Right lobe of liver (tissue), 4 donors: ENCODE data around the gene MYLK4.

Experiments used
- POLR2A ChIP-seq: fragments of 450-650 bp; IDR thresholded peaks from one replicate; pipeline ENCODE4 v1.6.1; 2017; ENCODE audit warnings: antibody characterized with exemption, mild to moderate bottlenecking
- TF ChIP-seq, protein P1 (sequence below), 4 donors: fragments of 200-600 bp in 3 of 4; fragments of 450-650 bp in 1 of 4; IDR thresholded peaks; one replicate each; pipeline versions ENCODE4 v1.5.1 to v1.8.0; 2016 to 2022; ENCODE audit warnings: antibody characterized with exemption in 4 of 4, mild to moderate bottlenecking in 2 of 4
- donor health status: DM: no; HTN: no; CAD: no.
- donor health status: DM: no; HTN: no; CAD: no.
- donor health status: DM: no; HTN: yes; CAD: no.

DNA sequence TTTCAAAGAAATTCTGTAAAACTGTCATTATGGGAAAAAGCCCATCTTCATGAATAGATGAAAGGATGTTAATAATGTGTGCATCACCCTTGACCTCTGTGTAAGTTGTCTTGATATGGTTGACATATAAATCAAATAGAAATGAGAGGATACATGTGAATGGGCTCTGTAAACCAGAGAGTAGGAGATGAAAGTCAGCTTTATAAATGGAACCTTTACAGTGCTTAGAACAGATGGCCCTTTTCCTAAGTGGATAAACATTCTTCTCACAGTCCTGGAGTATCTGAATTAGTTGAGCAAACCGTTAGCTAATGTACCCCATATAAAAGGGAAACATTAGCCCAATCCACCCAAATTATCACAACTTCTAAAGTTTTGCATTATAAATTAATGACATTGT lies 57.5 kb downstream of the MYLK4 start:
- TF ChIP-seq POLR2A: no peak
- TF ChIP-seq, protein P1, sequence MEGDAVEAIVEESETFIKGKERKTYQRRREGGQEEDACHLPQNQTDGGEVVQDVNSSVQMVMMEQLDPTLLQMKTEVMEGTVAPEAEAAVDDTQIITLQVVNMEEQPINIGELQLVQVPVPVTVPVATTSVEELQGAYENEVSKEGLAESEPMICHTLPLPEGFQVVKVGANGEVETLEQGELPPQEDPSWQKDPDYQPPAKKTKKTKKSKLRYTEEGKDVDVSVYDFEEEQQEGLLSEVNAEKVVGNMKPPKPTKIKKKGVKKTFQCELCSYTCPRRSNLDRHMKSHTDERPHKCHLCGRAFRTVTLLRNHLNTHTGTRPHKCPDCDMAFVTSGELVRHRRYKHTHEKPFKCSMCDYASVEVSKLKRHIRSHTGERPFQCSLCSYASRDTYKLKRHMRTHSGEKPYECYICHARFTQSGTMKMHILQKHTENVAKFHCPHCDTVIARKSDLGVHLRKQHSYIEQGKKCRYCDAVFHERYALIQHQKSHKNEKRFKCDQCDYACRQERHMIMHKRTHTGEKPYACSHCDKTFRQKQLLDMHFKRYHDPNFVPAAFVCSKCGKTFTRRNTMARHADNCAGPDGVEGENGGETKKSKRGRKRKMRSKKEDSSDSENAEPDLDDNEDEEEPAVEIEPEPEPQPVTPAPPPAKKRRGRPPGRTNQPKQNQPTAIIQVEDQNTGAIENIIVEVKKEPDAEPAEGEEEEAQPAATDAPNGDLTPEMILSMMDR (IDR thresholded peaks at IDR 0.05): no peak
